ENCODE measurements around the gene NUDT12. TPM values are rescaled to one million over a fixed set of nuclear protein-coding genes. Genes with fewer than 3 reads are reported as not detected.

The NUDT12 gene
- total RNA-seq, 1 donor from 2014 or later, result 3.0 TPM

DNA sequence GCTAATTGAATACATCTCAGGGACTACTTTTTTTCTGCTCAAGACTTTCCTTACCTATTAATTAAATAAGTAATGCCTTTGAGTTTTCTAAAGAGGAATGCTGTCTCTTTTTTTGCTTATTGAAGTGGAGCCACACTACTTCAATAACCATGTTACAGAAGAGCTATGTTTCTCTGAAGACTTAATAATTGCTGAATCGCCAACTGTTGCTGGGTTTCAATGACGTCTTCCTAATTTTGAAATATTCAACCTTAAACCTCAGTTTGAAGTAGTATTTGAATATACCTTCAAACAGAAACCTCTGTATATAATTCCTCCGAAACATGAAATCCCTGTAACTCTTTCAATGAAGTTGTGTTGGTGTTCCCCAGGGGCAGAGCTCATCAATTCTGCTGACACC lies 21.0 kb downstream of the NUDT12 start:
- no peak for DNase-seq (ENCODE audit: extremely low read depth, low read depth, low spot score)

DNA sequence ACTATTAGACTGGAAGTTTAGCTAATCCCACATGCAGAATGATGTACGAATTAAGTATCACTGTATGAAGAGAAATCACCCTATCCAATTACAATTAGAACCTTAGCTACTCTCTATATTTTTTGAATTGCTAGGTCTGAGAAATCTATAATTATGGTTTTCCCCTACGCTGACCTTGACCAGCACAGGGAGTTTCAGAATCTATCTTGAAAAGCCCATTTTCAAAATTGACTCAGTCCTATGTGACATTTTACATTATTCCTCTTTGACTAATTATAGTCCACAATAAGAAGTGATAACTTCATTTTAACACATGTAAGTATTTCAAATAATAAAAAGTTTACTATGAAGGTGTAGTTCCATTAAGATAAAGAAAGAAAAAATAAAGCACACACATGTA lies 21.5 kb downstream of the NUDT12 start:
- no peak for DNase-seq (ENCODE audit: extremely low read depth, low read depth, low spot score)

DNA sequence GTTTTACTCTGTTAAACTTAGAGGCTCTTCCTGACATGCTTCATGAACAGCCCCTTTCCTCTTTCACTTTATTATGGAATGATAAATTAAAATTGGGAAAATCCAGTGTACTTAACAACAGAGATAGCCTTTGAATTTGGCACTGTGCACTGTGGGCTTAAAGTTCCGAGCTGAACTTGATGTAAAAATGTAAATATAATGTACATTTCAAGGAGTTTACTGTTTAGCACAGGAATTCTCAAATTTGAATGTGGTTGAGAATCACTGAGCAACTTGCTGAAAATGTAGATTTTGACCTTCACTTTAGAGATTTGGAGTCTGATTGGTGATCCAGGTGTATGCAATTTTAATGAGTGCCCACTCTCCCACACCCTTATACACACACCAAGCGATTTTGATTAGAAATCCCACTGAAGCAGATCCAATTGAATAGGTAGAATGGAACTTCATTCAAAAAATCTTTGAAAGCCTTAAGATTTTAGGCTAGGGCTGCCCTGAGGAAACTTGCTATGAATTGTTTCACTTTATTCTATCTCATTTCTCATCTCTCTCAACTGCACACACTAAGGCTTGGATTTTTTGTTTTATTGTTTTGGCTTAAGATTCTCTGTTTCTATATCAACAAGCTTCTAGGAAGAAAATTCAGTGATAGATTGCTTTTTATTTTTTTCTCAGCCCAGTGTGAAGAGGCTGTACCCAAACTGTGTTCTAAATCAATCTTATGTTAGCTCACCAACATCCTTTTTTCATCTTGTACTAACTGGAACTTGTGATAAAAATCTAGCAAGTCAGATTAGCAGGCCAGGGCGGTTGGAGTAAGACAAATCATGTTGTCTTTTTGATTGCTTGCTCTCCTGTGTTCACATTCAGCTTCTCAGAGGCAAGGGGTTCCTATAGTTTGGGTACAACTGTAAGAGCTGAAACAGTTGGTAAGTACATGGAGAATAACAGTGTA lies 22.9 kb downstream of the NUDT12 start:
- no peak for DNase-seq (ENCODE audit: extremely low read depth, low read depth, low spot score)

GRCh38 chr5:103532086-103532734 lies 30.4 kb downstream of the NUDT12 start:
- DNase-seq (ENCODE audit: extremely low read depth, low read depth, low spot score), result no peak

- DNase-seq (ENCODE audit: extremely low read depth, low read depth, low spot score), result no peak
These were observed 36.2 kb downstream of the NUDT12 start for GRCh38 chr5:103526164-103526915.

DNA sequence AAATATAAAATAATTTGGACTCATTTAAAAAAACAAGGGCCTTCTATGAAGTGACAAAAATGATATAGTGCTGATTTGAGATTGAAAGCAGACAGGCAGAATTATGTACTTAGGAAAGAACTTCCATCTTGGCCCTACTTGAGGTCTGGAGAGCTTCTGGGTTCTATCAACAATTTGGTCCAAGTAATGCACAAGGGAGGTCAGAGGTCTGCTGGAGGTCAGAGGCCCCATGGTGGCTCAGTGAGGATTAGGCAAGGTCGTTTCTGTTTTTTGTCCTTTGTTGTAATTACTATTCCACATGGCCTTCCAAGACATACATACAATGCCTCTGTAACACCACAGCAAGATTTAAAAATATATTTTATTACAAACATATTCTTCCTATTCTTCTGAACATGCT lies 37.2 kb downstream of the NUDT12 start:
- no peak for DNase-seq (ENCODE audit: extremely low read depth, low read depth, low spot score)

DNA sequence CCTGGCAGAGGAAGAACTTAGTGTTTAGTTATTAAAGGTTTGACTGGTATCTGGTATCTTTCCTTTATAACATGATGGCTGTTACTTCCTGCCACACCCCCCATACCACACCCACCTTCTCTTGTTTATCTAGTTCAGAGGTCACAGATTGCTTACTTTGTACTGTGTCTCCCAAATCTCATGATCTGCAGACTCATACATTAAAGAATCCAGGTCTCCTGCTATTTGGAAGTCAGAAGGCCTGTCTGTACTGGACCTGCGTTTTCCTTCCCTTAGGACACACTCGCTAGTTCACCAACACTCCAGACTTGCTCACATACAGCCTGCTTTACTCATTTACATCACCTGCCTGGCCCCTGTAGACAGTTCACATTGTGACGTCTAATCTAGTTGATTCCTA lies 39.3 kb downstream of the NUDT12 start:
- DNase-seq (ENCODE audit: extremely low read depth, low read depth, low spot score), result no peak

- DNase-seq (ENCODE audit: extremely low read depth, low read depth, low spot score), result no peak
These were observed 40.0 kb downstream of the NUDT12 start for GRCh38 chr5:103522586-103522985.

DNA sequence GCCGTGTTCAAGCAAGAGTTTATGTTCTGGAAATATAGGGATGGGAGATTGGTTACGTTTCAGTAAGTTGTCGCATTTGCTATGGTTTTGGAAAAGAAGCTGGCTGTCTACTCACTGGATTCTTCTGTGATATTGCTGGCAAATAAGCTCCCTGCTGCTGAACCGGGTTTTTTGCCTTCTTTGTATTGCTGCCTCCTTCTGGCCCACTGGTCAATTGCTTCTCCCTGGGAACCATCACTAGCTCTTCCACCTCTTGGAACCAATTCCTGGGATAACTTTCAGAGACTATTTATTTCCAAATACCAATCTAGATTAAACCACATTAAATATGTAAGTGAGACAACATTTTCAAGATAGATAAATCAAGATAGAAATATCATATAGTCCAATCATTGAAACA lies 43.0 kb downstream of the NUDT12 start:
- DNase-seq (ENCODE audit: extremely low read depth, low read depth, low spot score), result no peak

DNA sequence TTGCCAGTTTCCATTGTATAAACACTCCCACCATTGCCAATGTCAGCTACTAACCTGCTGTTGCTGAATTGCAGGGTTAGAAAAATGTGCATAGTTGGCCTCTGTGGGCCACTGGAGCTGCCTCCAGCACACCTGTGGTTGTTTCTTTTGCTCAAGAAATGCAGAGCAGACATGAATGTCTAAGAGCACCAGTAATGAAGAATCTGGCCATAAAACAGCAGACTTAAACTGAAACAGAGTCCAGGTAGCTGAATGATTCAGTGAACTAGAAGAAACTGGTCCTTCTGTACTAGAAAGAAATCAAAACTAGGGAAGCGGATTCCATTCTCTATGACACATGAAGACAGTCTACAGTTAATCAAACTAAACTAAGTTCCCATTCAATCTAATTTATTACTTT lies 48.2 kb downstream of the NUDT12 start:
- DNase-seq (ENCODE audit: extremely low read depth, low read depth, low spot score), result no peak

DNA sequence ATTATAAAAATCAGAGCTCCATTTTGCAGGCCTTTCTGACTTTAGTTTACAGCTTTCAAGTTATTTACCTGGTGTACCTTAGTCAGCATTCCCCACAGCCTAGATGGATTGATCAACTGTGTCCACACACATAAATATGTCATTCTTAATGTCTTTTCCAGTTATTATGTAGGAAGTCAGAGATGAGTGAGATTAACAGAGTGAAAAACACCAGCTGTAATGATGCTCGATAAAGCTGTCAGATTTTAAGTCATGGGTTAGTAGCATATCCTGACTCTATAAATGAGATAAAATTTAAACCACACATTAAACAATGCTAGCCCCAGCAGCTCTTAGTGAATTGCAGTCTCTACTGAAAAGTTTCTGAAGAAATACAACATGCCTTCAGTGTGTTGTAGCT lies 48.9 kb downstream of the NUDT12 start:
- no peak for DNase-seq (ENCODE audit: extremely low read depth, low read depth, low spot score)

GRCh38 chr5:103512500-103512899 lies 50.1 kb downstream of the NUDT12 start:
- no peak for DNase-seq (ENCODE audit: extremely low read depth, low read depth, low spot score)

GRCh38 chr5:103511554-103511885 lies 51.1 kb downstream of the NUDT12 start:
- DNase-seq (ENCODE audit: extremely low read depth, low read depth, low spot score), result no peak

DNA sequence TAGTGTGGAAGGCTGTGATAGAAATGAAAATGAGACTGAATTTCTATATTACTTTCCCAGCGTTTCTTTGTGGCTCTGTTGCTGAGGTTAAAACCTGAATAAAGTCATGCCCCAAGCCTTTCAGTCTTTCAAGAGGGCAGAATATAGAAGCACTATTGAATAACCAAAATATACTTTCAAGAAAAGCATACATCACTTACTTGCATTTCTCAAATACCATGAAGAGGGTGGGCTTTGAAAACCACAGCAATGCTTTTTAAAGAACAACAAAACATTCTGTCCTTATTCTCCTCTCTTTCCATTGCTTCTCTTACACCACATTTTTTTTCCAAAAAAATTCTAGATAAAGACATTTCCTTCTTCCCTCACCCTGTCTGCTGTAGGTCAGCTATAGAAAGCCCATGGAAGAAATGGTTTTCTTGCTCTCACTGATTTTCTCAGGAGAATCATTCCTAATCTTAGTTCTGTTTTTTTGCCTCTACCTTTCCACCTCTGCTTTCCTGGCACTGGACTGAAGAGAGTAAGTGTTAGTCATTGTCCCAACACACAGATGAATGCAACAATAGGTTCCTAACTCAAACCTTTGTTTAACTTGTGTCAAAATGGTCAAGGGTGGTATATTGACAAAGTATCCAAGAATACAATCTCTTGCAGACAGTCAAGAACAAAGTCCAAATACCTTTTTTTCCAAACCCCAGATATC lies 51.6 kb downstream of the NUDT12 start:
- DNase-seq (ENCODE audit: extremely low read depth, low read depth, low spot score), result no peak

- no peak for DNase-seq (ENCODE audit: extremely low read depth, low read depth, low spot score)
These were observed 56.8 kb downstream of the NUDT12 start for GRCh38 chr5:103505581-103506305.

DNA sequence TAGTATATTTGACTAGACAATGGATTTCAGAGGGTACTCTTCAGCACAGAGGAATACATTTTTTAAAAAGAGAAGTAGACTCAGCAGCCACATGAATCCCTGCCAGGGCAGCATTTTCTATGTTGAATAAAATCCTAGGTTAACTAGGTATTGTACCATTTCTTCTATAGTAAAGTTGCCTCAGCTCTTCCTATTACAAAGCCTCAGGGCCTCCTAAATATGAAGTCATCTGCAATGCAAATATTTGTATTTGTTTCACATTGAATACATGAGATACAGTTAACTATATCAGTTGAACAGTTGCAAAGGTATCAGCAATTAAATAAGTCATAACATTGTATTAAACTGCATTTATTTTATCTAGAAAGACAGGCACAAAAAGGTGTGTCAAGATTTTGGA lies 59.5 kb downstream of the NUDT12 start:
- no peak for DNase-seq (ENCODE audit: extremely low read depth, low read depth, low spot score)

- no peak for DNase-seq (ENCODE audit: extremely low read depth, low read depth, low spot score)
These were observed 59.9 kb downstream of the NUDT12 start for GRCh38 chr5:103502662-103503061.
